Neuron (in vitro differentiated cells): Measurements from ENCODE around the gene SRMS.
"Not testable (repeated sequence)": the region's sequence is repeated elsewhere in the genome, so short reads cannot be mapped to it uniquely, and the experiment has no call there.

ENCODE experiments used
- H2AFZ ChIP-seq: one replicate; pipeline ENCODE4 v1.6.1; 2013; ENCODE audit warnings: low read depth, mild to moderate bottlenecking, inconsistent platforms, low read length, moderate library complexity
- H3K27me3 ChIP-seq: one replicate; pipeline ENCODE4 v1.6.1; 2013; ENCODE audit warnings: low read length; ENCODE audit not compliant: insufficient read depth
- H3K36me3 ChIP-seq: one replicate; pipeline ENCODE4 v1.6.1; 2013; ENCODE audit warnings: low read length; ENCODE audit not compliant: insufficient read depth
- H3K4me1 ChIP-seq: one replicate; pipeline ENCODE4 v1.6.1; 2013; ENCODE audit warnings: low read length; ENCODE audit not compliant: insufficient read depth
- H3K4me3 ChIP-seq: 2 replicates; pipeline ENCODE4 v1.5.1; 2013; ENCODE audit warnings: mild to moderate bottlenecking, low read length, moderate library complexity
- H3K9me3 ChIP-seq: one replicate; pipeline ENCODE4 v1.6.1; 2013; ENCODE audit warnings: low read length

SRMS gene

DNA sequence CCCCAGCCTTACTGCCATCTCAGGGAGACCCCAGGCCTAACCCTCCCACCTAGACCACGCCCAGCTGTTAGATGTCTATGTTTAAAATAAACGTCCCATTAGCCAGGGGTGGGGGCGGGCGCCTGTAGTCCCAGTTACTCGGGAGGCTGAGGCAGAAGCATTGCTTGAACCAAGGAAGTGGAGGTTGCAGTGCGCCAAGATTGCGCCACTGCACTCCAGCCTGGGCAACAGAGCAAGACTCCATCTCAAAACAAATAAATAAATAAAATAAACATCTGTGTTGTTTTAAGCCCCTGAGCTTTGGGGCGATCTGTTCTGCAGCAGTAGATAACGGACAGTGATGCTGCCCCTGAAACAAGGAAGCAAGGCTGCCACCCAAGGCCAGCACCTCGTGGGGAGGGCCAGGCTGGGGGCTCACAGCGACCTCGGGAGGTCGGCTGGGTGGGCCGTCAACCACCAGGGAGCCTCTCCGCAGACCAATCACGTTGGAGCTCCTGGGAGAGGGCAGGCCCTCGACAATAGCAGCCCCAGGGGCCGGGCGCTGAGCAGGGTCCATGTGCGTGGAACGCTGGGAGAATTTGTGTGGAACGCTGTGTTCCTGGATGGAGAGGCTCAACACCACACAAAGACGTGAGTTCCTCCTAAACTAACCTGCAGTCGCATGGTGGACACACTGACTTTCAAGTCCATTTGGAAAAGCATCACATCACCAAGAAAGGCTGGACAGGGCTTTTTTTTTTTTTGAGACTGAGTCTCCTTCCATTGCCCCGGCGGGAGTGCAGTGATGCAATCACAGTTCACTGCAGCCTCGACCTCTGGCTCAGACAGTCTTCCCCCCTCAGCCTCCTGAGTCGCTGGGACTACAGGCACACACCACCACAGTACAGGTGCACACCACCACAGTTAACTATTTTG is 27.5 kb upstream of the SRMS start:
- no peak overlapping the region for H3K4me3 ChIP-seq
- H2AFZ ChIP-seq = no peak overlapping the region
- no peaks in the 10 kb centered on the region for H3K36me3 ChIP-seq
- peaks cover 10% of the 10 kb centered on the region for H3K4me1 ChIP-seq
- H3K9me3 ChIP-seq = peaks cover 2% of the 10 kb centered on the region
- no peaks in the 10 kb centered on the region for H3K27me3 ChIP-seq

DNA sequence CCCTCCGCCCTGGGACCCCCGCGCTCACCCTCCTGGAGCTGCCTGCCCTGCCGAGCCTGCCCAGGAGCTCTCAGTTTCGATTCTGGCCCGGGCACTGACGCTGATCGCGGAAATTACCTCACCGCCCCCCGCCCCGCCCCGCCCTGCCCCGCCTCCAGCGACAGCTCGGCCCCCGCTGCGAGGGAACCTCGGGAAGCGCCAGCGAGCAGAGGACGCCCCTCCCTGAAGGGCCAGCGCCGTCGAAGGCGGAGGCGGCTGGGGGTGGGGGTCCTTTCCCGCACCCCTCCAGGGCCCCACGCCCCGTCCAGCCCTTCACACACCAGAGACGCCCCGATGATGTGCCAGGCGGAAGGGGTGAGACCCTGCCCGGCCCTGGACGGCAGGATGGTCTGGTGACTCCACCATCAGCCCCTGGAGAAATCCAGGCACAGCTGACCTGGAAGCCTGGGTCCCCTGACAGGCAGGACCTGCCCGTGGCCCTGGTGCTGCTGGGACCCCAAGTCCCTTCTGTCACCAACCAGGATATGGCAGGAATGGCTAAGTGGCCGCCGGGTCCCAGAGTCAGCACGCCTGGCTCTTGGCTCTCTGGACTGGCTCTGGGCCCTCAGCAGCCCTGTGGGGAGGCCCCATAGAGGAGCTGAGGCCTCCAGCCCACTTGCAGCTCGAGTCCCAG is 26.7 kb upstream of the SRMS start, which contains the start of gene HELZ2:
TSS of gene HELZ2 (minus strand) at position 84 of the 673 bp plus-strand sequence. CDS start 1,854 bp downstream, outside the sequence.
- H2AFZ ChIP-seq = peak within 1 kb of the TSS; percentile 42
- H3K4me1 ChIP-seq = peaks cover 10% of the 10 kb centered on the region
- peaks cover 2% of the 10 kb centered on the region for H3K9me3 ChIP-seq
- H3K27me3 ChIP-seq = no peaks in the 10 kb centered on the region
- H3K4me3 ChIP-seq = peak within 1 kb of the TSS; percentile 86
- no peaks in the 10 kb centered on the region for H3K36me3 ChIP-seq

DNA sequence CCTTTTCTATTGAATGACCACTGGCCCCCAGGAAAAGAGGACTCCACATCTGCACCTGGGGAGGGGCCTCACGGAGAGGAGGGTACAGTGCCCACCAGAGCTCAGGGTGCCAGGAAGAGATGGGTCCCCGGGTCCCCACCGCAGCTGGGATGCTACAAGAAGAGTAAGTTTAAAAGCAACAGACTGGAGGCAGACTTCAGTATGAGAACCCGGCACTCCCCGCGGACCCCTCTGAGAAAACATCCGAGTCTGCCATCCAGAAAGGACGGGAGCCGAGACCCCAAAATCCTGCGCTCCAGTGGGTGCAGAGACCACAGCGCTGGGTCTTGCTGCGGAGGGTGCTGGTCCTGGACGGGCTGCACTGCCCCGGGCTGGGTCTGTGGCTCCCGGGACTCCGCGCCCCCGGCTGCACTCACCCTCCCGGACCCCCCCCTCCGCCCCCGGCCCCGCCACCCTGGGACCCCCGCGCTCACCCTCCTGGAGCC is 26.1 kb upstream of the SRMS start:
- H3K4me3 ChIP-seq = peak overlapping the region; percentile 86

DNA sequence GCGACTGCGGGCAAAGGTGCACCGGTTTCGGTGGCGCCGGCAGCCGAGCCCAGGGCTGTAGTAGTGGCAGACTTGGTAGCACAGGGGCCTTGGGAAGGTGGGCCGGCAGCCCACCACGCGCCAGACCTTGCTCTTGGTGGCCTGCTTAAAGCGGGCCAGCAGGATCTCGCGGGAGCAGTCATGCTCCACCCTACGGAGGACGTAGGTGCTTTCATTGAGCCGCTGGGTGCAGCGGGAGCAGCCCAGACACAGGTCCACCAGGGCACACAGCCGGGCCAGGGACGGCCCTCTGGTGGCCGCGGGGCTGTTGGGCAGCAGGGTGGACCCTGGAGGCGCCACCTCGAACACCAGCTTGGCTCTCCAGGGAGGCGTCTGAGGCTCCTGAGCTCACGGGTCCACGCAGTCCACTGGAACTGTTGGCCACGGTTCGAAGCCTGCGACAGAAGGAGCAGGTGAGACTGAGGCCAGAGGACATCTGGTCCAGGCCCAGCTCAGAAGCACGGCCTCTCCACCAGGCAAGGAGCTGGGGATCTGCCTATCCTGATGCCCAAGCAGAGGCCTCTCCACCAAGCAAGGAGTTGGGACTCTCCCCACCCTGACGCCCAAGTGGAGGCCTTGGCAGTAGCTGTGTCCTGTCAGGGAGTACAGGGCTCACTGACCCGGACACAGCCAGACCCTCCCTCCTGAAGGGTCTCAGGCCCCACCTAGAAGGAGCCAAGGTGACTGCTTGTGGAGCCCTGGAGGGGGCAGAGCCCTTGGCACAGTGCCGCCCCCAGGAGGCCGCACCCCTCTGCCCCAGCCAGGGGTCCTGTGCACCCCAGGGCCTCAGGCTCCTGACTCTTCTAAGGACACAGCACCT is 25.5 kb upstream of the SRMS start:
- Histone ChIP-seq H3K4me1 (peaks cover 10% of the 10 kb centered on the region), H3K27me3 (no peaks in the 10 kb centered on the region), H2AFZ (peak overlapping the region; percentile 42), H3K9me3 (peaks cover 2% of the 10 kb centered on the region), H3K36me3 (no peaks in the 10 kb centered on the region), H3K4me3 (peak overlapping the region; percentile 86)

More for the DNA sequence above, 26.1 kb upstream of the SRMS start:
- Histone ChIP-seq H3K27me3 (no peaks in the 10 kb centered on the region), H3K4me1 (peaks cover 10% of the 10 kb centered on the region), H2AFZ (peak overlapping the region; percentile 42), H3K36me3 (no peaks in the 10 kb centered on the region), H3K9me3 (peaks cover 2% of the 10 kb centered on the region)

DNA sequence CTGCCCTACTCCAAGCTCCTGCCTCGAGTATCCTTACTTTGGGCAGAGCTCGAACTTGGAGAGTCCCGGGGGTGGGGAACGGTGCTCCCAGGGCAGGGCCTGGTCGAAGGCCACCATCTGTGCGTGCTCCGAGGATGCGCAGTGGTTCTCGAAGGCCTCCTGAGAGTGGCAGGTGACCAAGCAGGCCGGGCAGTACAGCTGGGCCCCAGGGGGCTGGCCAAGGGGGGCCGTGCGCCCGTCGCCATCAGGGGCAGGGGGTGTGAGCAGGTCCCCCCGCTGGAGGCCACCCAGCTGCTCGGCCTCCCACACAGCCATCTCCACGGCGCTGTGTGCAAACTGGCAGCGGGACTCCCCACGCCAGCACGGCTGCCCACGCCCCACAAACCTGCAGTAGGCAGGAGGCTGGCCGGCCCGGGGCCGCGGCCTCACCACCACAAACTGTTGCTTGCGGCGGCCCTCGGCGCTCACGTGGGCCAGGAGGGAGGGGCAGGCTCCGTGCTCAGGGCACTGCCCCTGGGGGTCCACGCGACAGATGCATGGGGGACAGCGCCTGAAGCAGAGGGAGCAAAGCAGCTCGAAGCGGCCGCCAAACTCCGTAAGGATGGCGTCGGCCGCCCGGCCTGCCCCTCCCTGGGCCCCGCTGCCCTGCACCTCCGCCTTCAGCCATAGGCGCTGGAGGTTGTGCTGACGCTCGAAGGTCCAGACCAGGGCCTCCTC is 24.7 kb upstream of the SRMS start:
- Histone ChIP-seq H3K27me3 (no peaks in the 10 kb centered on the region), H3K4me1 (peaks cover 10% of the 10 kb centered on the region), H3K36me3 (no peaks in the 10 kb centered on the region), H3K4me3 (no peak overlapping the region), H2AFZ (no peak overlapping the region), H3K9me3 (no peaks in the 10 kb centered on the region)

DNA sequence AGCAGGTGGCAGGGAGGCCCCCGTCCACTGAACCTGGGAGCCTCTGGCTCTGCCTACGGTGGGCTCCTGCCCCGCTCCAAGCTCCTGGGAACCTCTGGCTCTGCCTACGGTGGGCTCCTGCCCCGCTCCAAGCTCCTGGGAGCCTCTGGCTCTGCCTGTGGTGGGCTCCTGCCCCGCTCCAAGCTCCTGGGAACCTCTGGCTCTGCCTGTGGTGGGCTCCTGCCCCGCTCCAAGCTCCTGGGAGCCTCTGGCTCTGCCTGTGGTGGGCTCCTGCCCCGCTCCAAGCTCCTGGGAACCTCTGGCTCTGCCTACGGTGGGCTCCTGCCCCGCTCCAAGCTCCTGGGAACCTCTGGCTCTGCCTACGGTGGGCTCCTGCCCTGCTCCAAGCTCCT is 23.5 kb upstream of the SRMS start:
- not testable (repeated sequence) for H3K27me3 ChIP-seq, H3K4me3 ChIP-seq, H3K9me3 ChIP-seq, H3K36me3 ChIP-seq, H2AFZ ChIP-seq
- H3K4me1 ChIP-seq = peaks cover 10% of the 10 kb centered on the region

DNA sequence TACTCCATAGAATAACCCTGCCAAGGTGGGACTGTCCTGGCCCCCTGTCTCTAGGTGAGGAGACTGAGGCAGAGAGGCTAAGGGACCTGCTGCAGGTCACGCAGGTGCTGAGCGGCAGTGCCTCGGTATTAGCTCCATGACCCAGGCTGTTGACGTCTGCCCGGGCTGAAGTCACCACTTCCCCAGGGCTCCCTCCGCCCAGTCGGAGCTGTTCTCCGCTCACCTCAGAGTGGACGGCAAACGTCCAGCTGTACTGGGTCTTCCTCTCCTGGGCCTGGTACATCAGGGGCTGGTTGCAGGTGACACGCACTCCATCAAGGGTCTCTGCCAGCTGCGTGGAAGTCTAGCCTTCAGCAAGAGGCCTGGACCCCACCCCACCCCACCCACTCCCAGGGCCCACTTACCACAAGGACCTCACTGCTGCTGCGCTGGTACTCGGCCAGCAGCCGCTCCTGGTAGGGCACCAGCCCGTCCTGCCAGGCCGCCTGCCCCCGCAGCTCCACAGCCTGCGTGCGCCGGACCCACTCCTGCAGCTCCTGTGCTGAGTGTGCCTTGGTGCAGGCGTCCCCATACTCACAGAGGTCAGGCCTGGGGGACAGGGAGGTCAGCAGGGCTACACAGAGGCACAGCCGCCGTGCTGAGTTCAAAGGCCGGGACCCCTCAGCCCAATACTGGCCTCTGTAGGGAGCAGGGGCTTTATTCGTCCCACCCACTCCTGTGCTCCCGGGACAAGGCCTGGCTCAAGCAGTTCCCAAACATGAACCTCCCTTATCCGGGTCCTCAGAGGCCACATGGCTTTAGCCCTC is 22.9 kb upstream of the SRMS start:
- Histone ChIP-seq H2AFZ (no peak overlapping the region), H3K4me3 (no peak overlapping the region), H3K9me3 (no peaks in the 10 kb centered on the region), H3K4me1 (peaks cover 10% of the 10 kb centered on the region), H3K27me3 (no peaks in the 10 kb centered on the region), H3K36me3 (no peaks in the 10 kb centered on the region)

DNA sequence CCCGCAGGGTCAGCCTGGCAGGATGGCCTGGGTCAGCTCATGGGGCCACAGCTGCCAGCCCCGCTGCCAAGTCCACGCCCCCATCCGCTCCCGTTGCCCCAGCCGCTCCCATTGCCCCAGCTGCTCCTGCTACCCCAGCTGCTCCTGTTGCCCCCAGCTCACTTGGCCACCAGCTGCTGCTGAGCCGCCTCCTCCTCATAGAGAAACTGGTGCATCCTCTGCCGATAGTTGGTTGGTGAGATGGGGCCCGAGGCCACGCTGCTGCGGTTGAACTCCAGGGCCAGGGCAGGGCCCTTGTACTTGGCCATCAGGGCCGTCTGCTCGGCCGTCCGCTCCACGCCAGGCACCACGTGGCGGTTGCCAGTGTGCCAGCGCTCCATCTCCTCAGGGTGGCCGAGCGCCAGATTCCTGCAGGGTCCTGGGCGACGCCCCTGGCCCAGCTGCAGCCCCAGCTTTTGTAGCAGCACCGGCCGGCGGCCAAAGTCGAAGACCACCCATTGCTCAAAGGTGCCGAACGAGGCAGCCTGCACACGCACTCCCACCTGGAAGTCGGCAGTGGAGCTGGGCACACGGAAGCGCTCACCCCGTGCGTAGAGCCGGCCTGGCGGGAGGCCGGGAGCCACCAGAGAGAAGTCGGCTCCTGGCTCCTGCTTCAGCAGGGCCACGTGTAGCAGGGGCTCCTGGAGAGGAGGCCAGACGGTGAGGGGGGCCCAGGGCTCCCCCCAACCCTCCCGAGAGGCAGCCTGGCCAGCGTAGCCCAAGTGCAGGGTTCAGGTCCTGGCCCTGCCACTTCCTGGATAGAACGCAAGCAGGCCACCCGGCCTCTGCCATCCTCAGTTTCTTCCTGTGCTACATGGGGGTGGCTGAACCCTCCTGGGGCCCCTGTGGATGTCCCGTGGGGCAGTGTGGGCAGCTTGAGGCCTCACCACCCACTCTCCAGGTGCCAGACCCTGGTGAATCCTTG is 21.7 kb upstream of the SRMS start:
- H3K9me3 ChIP-seq = no peaks in the 10 kb centered on the region
- no peaks in the 10 kb centered on the region for H3K27me3 ChIP-seq
- peaks cover 7% of the 10 kb centered on the region for H3K4me1 ChIP-seq
- H3K36me3 ChIP-seq = no peaks in the 10 kb centered on the region
- no peak overlapping the region for H2AFZ ChIP-seq
- H3K4me3 ChIP-seq = no peak overlapping the region

DNA sequence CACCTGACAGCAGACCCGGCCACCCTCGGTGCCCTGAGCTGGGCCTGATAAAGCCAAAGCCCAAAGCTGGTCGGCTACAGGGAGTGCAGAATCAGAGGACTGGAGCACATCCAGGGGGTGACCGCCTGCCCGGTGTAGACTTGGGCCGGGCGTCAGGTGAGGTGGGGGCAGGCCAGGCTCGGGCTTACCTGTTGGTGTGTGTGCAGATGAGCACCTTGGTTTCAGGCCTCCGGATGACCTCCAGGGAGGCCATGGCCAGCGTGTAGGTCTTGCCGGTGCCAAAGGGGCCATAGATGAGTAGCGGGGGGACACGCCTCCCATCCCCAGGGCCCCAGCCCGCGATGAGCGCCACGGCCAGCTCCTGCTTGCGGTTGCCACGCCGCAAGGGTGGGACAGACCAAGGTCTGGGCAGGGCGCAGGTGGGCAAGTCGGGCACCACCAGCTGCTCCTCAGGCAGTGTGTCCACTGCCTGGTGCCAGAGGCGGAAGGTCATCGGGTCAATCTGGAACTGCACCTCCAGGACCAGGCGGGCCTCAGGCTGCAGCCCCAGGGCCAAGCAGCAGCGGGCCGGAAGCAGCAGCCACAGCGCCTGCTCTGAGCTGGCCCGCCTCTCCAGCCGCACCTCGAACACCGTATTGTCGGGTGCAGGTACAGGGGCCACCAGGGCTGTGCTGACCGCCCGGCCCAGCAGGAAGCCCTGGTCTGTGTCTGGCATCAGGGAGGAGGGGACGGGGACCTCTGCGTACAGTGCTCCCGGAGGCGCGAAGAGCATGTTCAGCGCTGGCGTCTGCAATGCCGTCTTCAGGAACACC is 20.8 kb upstream of the SRMS start:
- H3K27me3 ChIP-seq = no peaks in the 10 kb centered on the region
- H3K9me3 ChIP-seq = no peaks in the 10 kb centered on the region
- no peaks in the 10 kb centered on the region for H3K36me3 ChIP-seq
- no peak overlapping the region for H2AFZ ChIP-seq
- H3K4me3 ChIP-seq = no peak overlapping the region
- peaks cover 3% of the 10 kb centered on the region for H3K4me1 ChIP-seq

DNA sequence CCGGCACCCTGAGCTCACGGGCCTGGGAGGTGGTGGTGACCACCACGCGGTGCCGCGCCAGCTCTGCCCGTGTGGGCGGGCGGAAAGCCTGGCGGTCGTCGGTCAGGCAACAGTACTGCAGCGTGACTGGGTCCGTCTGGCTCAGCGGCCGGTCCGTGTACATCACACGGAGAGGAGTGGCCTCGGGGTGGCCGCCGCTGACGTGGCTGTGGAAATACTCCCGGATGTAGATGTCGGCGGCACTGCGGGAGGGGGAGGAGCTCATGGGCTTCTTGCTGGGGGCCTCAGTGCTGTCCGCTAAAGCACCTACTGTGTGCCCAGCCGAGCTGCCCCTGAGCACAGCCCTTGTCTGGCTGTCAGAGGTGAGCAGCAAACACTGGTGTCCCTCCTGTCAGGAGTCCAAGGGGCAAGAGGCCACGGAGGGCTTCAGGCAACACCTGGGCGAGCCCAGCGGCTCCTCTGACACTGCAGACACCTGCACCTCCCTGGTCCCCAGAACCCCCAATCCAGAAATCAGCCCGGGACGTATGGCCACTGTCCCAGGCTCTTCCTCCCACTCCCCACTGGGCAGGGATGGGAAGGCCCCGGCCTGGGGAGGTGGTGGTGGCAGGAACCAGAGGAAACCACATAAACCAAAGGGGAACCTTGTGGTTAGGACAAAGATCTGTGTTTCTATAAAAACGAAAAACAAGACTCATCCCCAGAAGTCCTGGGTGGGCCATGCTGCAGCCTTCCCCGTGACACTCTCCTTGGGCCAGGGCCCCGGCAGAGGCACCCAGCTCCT is 20.0 kb upstream of the SRMS start:
- no peak overlapping the region for H3K4me3 ChIP-seq

More for the DNA sequence above, 20.0 kb upstream of the SRMS start:
- Histone ChIP-seq H3K4me1 (no peaks in the 10 kb centered on the region), H3K36me3 (no peaks in the 10 kb centered on the region), H3K27me3 (no peaks in the 10 kb centered on the region), H3K9me3 (no peaks in the 10 kb centered on the region), H2AFZ (no peak overlapping the region)
